ENCODE results near the gene RNF144B. TPM values are rescaled to one million over a fixed set of nuclear protein-coding genes. Genes with fewer than 3 reads are reported as not detected.

The RNF144B gene
- total RNA-seq, 2 donors from 2014 or later = 1.4 to 1.5 TPM

DNA sequence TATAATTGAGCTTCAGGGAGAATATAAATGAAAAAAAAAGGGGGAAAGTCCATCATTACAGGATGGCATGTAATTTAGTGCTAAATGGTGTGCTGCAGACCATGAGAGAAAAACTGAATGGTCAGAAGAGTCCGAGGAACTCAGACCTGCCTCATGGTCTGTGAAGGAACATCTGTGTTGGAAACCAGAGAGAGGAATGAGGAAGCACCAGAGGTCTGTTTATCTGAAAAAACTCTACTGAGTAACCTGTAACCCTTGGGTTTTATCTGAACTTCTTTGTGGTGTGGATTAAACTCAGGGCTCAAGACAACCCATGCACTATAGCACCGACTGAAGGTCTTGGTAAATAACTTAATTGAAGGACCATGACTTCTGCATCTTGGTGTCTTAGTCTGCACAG lies 108.1 kb downstream of the RNF144B start:
- H3K4me1 Mint-ChIP-seq = peaks cover 27% of the 10 kb centered on the region
- H3K36me3 Mint-ChIP-seq (ENCODE audit: low read depth) = no peaks in the 10 kb centered on the region
- H3K27ac ChIP-seq (ENCODE audit: low read depth, low read length) = no peak overlapping the region
- no peak overlapping the region for H3K27ac Mint-ChIP-seq
- no peak for DNase-seq
- H3K27me3 Mint-ChIP-seq (ENCODE audit: insufficient read depth) = no peaks in the 10 kb centered on the region
- H3K36me3 ChIP-seq (ENCODE audit: control insufficient read depth, insufficient read depth, low read length) = no peaks in the 10 kb centered on the region
- no peaks in the 10 kb centered on the region for H3K27me3 ChIP-seq (ENCODE audit: control insufficient read depth, insufficient read depth, low read length, poor library complexity, severe bottlenecking)
- no peaks in the 10 kb centered on the region for H3K9me3 ChIP-seq (ENCODE audit: control insufficient read depth, low read length)
- no peak overlapping the region for H3K9ac ChIP-seq (ENCODE audit: extremely low read depth, low read length, poor library complexity, severe bottlenecking)
- H3K4me3 ChIP-seq (ENCODE audit: low read length) = no peak overlapping the region
- H3K9me3 Mint-ChIP-seq = no peaks in the 10 kb centered on the region
- peaks cover 7% of the 10 kb centered on the region for H3K4me1 ChIP-seq (ENCODE audit: control insufficient read depth, insufficient read depth, low read length)
- no peak overlapping the region for H3K4me3 Mint-ChIP-seq
- WGBS, 2 experiments (ENCODE audit: insufficient coverage in 1 of 2, insufficient read length in 1 of 2) = 89 to 100% methylated on average over 2 of the region's 2 CpGs
- no peak for TF ChIP-seq CTCF (conservative IDR thresholded peaks at IDR 0.05)

- H3K9me3 ChIP-seq (ENCODE audit: control insufficient read depth, low read length) = no peaks in the 10 kb centered on the region
- Mint-ChIP-seq H3K4me3 (no peak overlapping the region), H3K4me1 (peaks cover 22% of the 10 kb centered on the region), H3K9me3 (no peaks in the 10 kb centered on the region), H3K27me3 (ENCODE audit: insufficient read depth) (peaks cover under 1% of the 10 kb centered on the region), H3K36me3 (ENCODE audit: low read depth) (no peaks in the 10 kb centered on the region), H3K27ac (no peak overlapping the region)
- no peak overlapping the region for H3K4me3 ChIP-seq (ENCODE audit: low read length)
- H3K36me3 ChIP-seq (ENCODE audit: control insufficient read depth, insufficient read depth, low read length) = no peaks in the 10 kb centered on the region
- TF ChIP-seq CTCF (conservative IDR thresholded peaks at IDR 0.05) = no peak
- no peak for DNase-seq
- 90 to 98% methylated on average over 2 to 3 of the region's 3 CpGs for WGBS, 2 experiments (ENCODE audit: insufficient coverage in 1 of 2, insufficient read length in 1 of 2)
- peaks cover 7% of the 10 kb centered on the region for H3K4me1 ChIP-seq (ENCODE audit: control insufficient read depth, insufficient read depth, low read length)
- H3K9ac ChIP-seq (ENCODE audit: extremely low read depth, low read length, poor library complexity, severe bottlenecking) = no peak overlapping the region
- H3K27ac ChIP-seq (ENCODE audit: low read depth, low read length) = no peak overlapping the region
- no peaks in the 10 kb centered on the region for H3K27me3 ChIP-seq (ENCODE audit: control insufficient read depth, insufficient read depth, low read length, poor library complexity, severe bottlenecking)
Measured at GRCh38 chr6:18496462-18496861, 109.3 kb downstream of the RNF144B start.

- Mint-ChIP-seq H3K4me1 (peaks cover 23% of the 10 kb centered on the region), H3K27ac (no peak overlapping the region), H3K9me3 (no peaks in the 10 kb centered on the region), H3K36me3 (ENCODE audit: low read depth) (no peaks in the 10 kb centered on the region), H3K27me3 (ENCODE audit: insufficient read depth) (peaks cover 2% of the 10 kb centered on the region), H3K4me3 (no peak overlapping the region)
- Histone ChIP-seq H3K27ac (ENCODE audit: low read depth, low read length) (no peak overlapping the region), H3K4me3 (ENCODE audit: low read length) (no peak overlapping the region), H3K9ac (ENCODE audit: extremely low read depth, low read length, poor library complexity, severe bottlenecking) (no peak overlapping the region), H3K36me3 (ENCODE audit: control insufficient read depth, insufficient read depth, low read length) (no peaks in the 10 kb centered on the region), H3K9me3 (ENCODE audit: control insufficient read depth, low read length) (no peaks in the 10 kb centered on the region), H3K4me1 (ENCODE audit: control insufficient read depth, insufficient read depth, low read length) (peaks cover 7% of the 10 kb centered on the region), H3K27me3 (ENCODE audit: control insufficient read depth, insufficient read depth, low read length, poor library complexity, severe bottlenecking) (no peaks in the 10 kb centered on the region)
- no peak for TF ChIP-seq CTCF (conservative IDR thresholded peaks at IDR 0.05)
- no peak for DNase-seq
- 84 to 100% methylated on average over 1 to 2 of the region's 2 CpGs for WGBS, 2 experiments (ENCODE audit: insufficient coverage in 1 of 2, insufficient read length in 1 of 2)
Measured at GRCh38 chr6:18497006-18497405, 109.9 kb downstream of the RNF144B start.

All from endodermal cell (in vitro differentiated cells).